CD14-positive monocyte (primary cell): Measurements from ENCODE around the gene WDPCP. TPM values are rescaled to one million over a fixed set of nuclear protein-coding genes. Genes with fewer than 3 reads are reported as not detected.

Experiments
- DNase-seq, 3 donors: peaks; one replicate each; pipeline ENCODE4 v3.0.0-alpha.2; 2011 to 2022
- H2AFZ ChIP-seq: 2 replicates; pipeline ENCODE4 v1.6.0; 2012; ENCODE audit warnings: mild to moderate bottlenecking, low read depth, low read length, inconsistent platforms; ENCODE audit not compliant: insufficient read depth, poor library complexity, severe bottlenecking
- H3K27ac ChIP-seq, 2 donors: 1 replicate in 1 of 2; 2 replicates in 1 of 2; pipeline ENCODE4 v1.5.1; 2012 to 2013; ENCODE audit warnings: low read length in 2 of 2, control low read depth in 1 of 2, inconsistent platforms in 1 of 2, low read depth in 1 of 2, mild to moderate bottlenecking in 1 of 2
- H3K27me3 ChIP-seq, 2 donors: one replicate each; pipeline versions ENCODE4 v1.6.0 to v1.6.1; 2011 to 2013; ENCODE audit warnings: low read length in 2 of 2; ENCODE audit not compliant: control insufficient read depth in 2 of 2, insufficient read depth in 2 of 2
- H3K36me3 ChIP-seq, 2 donors: replicated peaks in 1 of 2; 1 replicate in 1 of 2; 2 replicates in 1 of 2; pipeline versions ENCODE4 v1.5.1 to v1.6.1; 2012 to 2013; ENCODE audit warnings: low read length in 2 of 2, control low read depth in 1 of 2, inconsistent platforms in 1 of 2, mild to moderate bottlenecking in 1 of 2; ENCODE audit not compliant: insufficient read depth in 2 of 2, control insufficient read depth in 1 of 2
- H3K4me1 ChIP-seq, 2 donors: 1 replicate in 1 of 2; 2 replicates in 1 of 2; pipeline versions ENCODE4 v1.5.1 to v1.6.1; 2012 to 2013; ENCODE audit warnings: low read length in 2 of 2, control low read depth in 1 of 2, inconsistent platforms in 1 of 2, mild to moderate bottlenecking in 1 of 2, moderate library complexity in 1 of 2; ENCODE audit not compliant: insufficient read depth in 2 of 2, control insufficient read depth in 1 of 2
- H3K4me2 ChIP-seq: replicated peaks from 2 replicates; pipeline ENCODE3; 2012; ENCODE audit warnings: low read length, moderate library complexity, mild to moderate bottlenecking; ENCODE audit not compliant: poor library complexity, severe bottlenecking; ENCODE audit errors: extremely low read depth
- H3K4me3 ChIP-seq, 3 experiments: fragments of 200-600 bp in 1 of 3; sonication (generic) in 1 of 3; replicated peaks in 1 of 3; 1 replicate in 2 of 3; 2 replicates in 1 of 3; pipeline ENCODE4 v1.5.1; 2011 to 2013; ENCODE audit warnings: low read length in 3 of 3, mild to moderate bottlenecking in 3 of 3, control low read depth in 2 of 3, low read depth in 2 of 3, inconsistent platforms in 1 of 3, moderate library complexity in 1 of 3
- H3K79me2 ChIP-seq: 2 replicates; pipeline ENCODE4 v1.6.0; 2012; ENCODE audit warnings: mild to moderate bottlenecking, control low read depth, inconsistent platforms, low read length, moderate library complexity; ENCODE audit not compliant: insufficient read depth
- H3K9ac ChIP-seq: 2 replicates; pipeline ENCODE4 v1.6.0; 2017; ENCODE audit warnings: low read length, mild to moderate bottlenecking; ENCODE audit not compliant: insufficient read depth, poor library complexity, severe bottlenecking
- H3K9me3 ChIP-seq, 2 donors: replicated peaks in 1 of 2; 1 replicate in 1 of 2; 2 replicates in 1 of 2; pipeline versions ENCODE4 v1.5.1 to v1.6.1; 2012 to 2013; ENCODE audit warnings: low read length in 2 of 2, control low read depth in 1 of 2; ENCODE audit not compliant: control insufficient read depth in 1 of 2, insufficient read depth in 1 of 2
- H4K20me1 ChIP-seq: 2 replicates; pipeline ENCODE4 v1.6.0; 2012; ENCODE audit warnings: mild to moderate bottlenecking, low read length, control low read depth, moderate library complexity; ENCODE audit not compliant: insufficient read depth
- H3K27ac Mint-ChIP-seq, 7 donors: one replicate each; pipeline ENCODE4 v1.8.0; 2020; ENCODE audit warnings: mild to moderate bottlenecking in 7 of 7, mixed read lengths in 7 of 7, moderate library complexity in 6 of 7, inconsistent platforms in 2 of 7
- H3K27me3 Mint-ChIP-seq, 3 donors: one replicate each; pipeline ENCODE4 v1.8.0; 2021 to 2022; ENCODE audit warnings: low read depth in 3 of 3, mild to moderate bottlenecking in 3 of 3, mixed read lengths in 3 of 3, moderate library complexity in 3 of 3, inconsistent platforms in 1 of 3
- H3K36me3 Mint-ChIP-seq, 2 donors: one replicate each; pipeline ENCODE4 v1.8.0; 2020; ENCODE audit warnings: mixed read lengths in 2 of 2, inconsistent platforms in 1 of 2, mild to moderate bottlenecking in 1 of 2
- H3K4me1 Mint-ChIP-seq: one replicate; pipeline ENCODE4 v1.8.0; 2020; ENCODE audit warnings: mild to moderate bottlenecking, mixed read lengths
- H3K4me3 Mint-ChIP-seq, 2 donors: one replicate each; pipeline ENCODE4 v1.8.0; 2020; ENCODE audit warnings: mild to moderate bottlenecking in 2 of 2, mixed read lengths in 2 of 2, moderate library complexity in 1 of 2
- H3K9me3 Mint-ChIP-seq, 7 donors: one replicate each; pipeline ENCODE4 v1.8.0; 2020 to 2022; ENCODE audit warnings: mixed read lengths in 7 of 7, mild to moderate bottlenecking in 6 of 7, moderate library complexity in 6 of 7, inconsistent platforms in 2 of 7
- WGBS: methylation state at CpG from one replicate; pipeline ENCODE4 v1.1.5; 2013; ENCODE audit warnings: missing lambda C conversion rate; ENCODE audit not compliant: insufficient coverage; 5-methylcytosine and 5-hydroxymethylcytosine counted together
- intact Hi-C, 2 donors: fragments of 100-400 bp; cut with micrococcal nuclease; formaldehyde crosslinking; loops; one replicate each; pipeline versions ENCODE4 v1.15.0 to v1.15.1; 2023
- polyA plus RNA-seq, 3 donors: library from polyadenylated mRNA; depleted of rRNA in 1 of 3; unstranded in 2 of 3; stranded (reverse) in 1 of 3; fragments of 300-500 nt in 2 of 3; fragments of >200 nt in 1 of 3; fragmentation: Illumina TruSeq in 2 of 3; gene quantifications; 1 replicate in 2 of 3; 2 replicates in 1 of 3; pipeline ENCODE4 v1.2.3, GENCODE V29; 2012 to 2021
- TF ChIP-seq, protein P1 (sequence below): fragments of 200-600 bp; IDR thresholded peaks from one replicate; pipeline ENCODE4 v1.8.0; 2022; ENCODE audit warnings: antibody characterized with exemption, mild to moderate bottlenecking

Gene WDPCP
- polyA plus RNA-seq, 3 donors: 3.3 to 5.2 (median 3.7) TPM

DNA sequence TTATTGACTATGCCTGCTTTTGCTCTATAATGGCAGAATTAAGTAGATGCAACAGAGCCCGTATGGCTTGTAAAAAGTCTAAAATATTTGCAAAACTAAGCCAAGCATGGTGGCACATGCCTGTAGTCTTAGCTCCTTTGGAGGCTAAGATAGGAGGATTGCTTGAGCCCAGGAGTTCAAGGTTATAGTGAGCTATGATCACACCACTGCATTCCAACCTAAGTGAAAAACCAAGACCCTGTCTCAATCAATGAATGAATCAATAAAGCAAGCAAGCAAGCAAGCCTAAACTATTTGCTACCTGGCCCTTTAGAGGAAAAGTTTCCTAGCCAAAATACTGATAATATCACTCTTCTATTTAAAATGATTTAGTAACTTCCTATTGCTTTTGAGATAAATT, 277.7 kb downstream of the WDPCP start:
- Histone ChIP-seq H3K4me3 (no peak overlapping the region), H3K79me2 (no peaks in the 10 kb centered on the region), H3K27ac (no peak overlapping the region), H3K4me2 (no peak overlapping the region), H3K27me3 (no peaks in the 10 kb centered on the region), H2AFZ (no peak overlapping the region), H4K20me1 (no peaks in the 10 kb centered on the region), H3K36me3 (peaks cover 0 to 5% of the 10 kb centered on the region in 2 donors), H3K9me3 (peaks cover 0 to 4% of the 10 kb centered on the region in 2 donors), H3K9ac (no peak overlapping the region), H3K4me1 (no peaks in the 10 kb centered on the region)
- H3K27ac Mint-ChIP-seq: no peak overlapping the region
- no peak for DNase-seq
- TF ChIP-seq, protein P1, sequence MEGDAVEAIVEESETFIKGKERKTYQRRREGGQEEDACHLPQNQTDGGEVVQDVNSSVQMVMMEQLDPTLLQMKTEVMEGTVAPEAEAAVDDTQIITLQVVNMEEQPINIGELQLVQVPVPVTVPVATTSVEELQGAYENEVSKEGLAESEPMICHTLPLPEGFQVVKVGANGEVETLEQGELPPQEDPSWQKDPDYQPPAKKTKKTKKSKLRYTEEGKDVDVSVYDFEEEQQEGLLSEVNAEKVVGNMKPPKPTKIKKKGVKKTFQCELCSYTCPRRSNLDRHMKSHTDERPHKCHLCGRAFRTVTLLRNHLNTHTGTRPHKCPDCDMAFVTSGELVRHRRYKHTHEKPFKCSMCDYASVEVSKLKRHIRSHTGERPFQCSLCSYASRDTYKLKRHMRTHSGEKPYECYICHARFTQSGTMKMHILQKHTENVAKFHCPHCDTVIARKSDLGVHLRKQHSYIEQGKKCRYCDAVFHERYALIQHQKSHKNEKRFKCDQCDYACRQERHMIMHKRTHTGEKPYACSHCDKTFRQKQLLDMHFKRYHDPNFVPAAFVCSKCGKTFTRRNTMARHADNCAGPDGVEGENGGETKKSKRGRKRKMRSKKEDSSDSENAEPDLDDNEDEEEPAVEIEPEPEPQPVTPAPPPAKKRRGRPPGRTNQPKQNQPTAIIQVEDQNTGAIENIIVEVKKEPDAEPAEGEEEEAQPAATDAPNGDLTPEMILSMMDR: no peak
- H3K4me1 Mint-ChIP-seq: no peaks in the 10 kb centered on the region
- peaks cover 13 to 32% (median 17%) of the 10 kb centered on the region in 7 donors for H3K9me3 Mint-ChIP-seq
- H3K4me3 Mint-ChIP-seq: no peak overlapping the region
- intact Hi-C loops: no loop called here
- H3K27me3 Mint-ChIP-seq: no peaks in the 10 kb centered on the region
- H3K36me3 Mint-ChIP-seq: peaks cover 5 to 8% of the 10 kb centered on the region in 2 donors
- WGBS: 88% methylated on average over 1 of the region's 1 CpG

GRCh38 chr2:63301481-63301880, 286.8 kb downstream of the WDPCP start:
- Histone ChIP-seq H3K9ac (no peak overlapping the region), H3K79me2 (no peaks in the 10 kb centered on the region), H3K27ac (no peak overlapping the region), H2AFZ (no peak overlapping the region), H3K4me3 (no peak overlapping the region), H3K36me3 (peaks cover 0 to 5% of the 10 kb centered on the region in 2 donors), H3K4me2 (no peak overlapping the region), H3K9me3 (peaks cover 67 to 78% of the 10 kb centered on the region in 2 donors), H3K4me1 (no peaks in the 10 kb centered on the region), H4K20me1 (no peaks in the 10 kb centered on the region), H3K27me3 (no peaks in the 10 kb centered on the region)
- H3K4me1 Mint-ChIP-seq: no peaks in the 10 kb centered on the region
- H3K27ac Mint-ChIP-seq: no peak overlapping the region
- no peak overlapping the region for H3K4me3 Mint-ChIP-seq
- H3K9me3 Mint-ChIP-seq: peaks cover 43 to 77% (median 66%) of the 10 kb centered on the region in 7 donors
- H3K27me3 Mint-ChIP-seq: peaks cover 0 to 1% (median 0%) of the 10 kb centered on the region in 3 donors
- no CpG with 5 or more reads among the region's 1 CpG for WGBS
- no peak for DNase-seq
- intact Hi-C loops: no loop called here
- TF ChIP-seq, protein P1: no peak
- H3K36me3 Mint-ChIP-seq: peaks cover 0 to 15% of the 10 kb centered on the region in 2 donors
